Stimulated activated CD8-positive, alpha-beta memory T cell treated with anti-CD3 and anti-CD28 coated beads, Interleukin-7, amount 100 ng/mL, for 48 hours (primary cell): ENCODE results near the gene APBB2.
A peak's percentile ranks its signal among the peaks of the same experiment; 100 is the strongest.

Experiments
- DNase-seq, 2 donors: peaks; one replicate each; pipeline ENCODE4 v3.0.0-alpha.2; 2020; ENCODE audit warnings: low read depth in 1 of 2; ENCODE audit errors: extremely low read depth in 1 of 2

Gene APBB2

GRCh38 chr4:41216294-41217019 lies 2.1 kb upstream of the APBB2 start:
- DNase-seq = peak; percentile 29 to 60

GRCh38 chr4:41215969-41216293 lies 1.6 kb upstream of the APBB2 start:
- no peak for DNase-seq

- no peak for DNase-seq
Observed at GRCh38 chr4:41215155-41215554, 813 bp upstream of the APBB2 start.

- DNase-seq = no peak
Observed at GRCh38 chr4:41214825-41215146, 444 bp upstream of the APBB2 start.

GRCh38 chr4:41213625-41214135 lies 662 bp downstream of the APBB2 start:
- no peak for DNase-seq

- no peak for DNase-seq
Observed at GRCh38 chr4:41212616-41213203, 1.6 kb downstream of the APBB2 start.

GRCh38 chr4:41211951-41212615 lies 2.3 kb downstream of the APBB2 start:
- DNase-seq = no peak

- DNase-seq = no peak
Observed at GRCh38 chr4:41209901-41210300, 4.4 kb downstream of the APBB2 start.

- DNase-seq = no peak
Observed at GRCh38 chr4:41209187-41209586, 5.2 kb downstream of the APBB2 start.

GRCh38 chr4:41207291-41207831 lies 7.0 kb downstream of the APBB2 start:
- no peak for DNase-seq

GRCh38 chr4:41205854-41206460 lies 8.4 kb downstream of the APBB2 start:
- DNase-seq = no peak

GRCh38 chr4:41205130-41205529 lies 9.2 kb downstream of the APBB2 start:
- DNase-seq = no peak

GRCh38 chr4:41204400-41204978 lies 9.9 kb downstream of the APBB2 start:
- no peak for DNase-seq

- no peak for DNase-seq
Observed at GRCh38 chr4:41203841-41204240, 10.5 kb downstream of the APBB2 start.

- DNase-seq = no peak
Observed at GRCh38 chr4:41202820-41203568, 11.3 kb downstream of the APBB2 start.

GRCh38 chr4:41202356-41202755 lies 12.0 kb downstream of the APBB2 start:
- DNase-seq = no peak

- no peak for DNase-seq
Observed at GRCh38 chr4:41200486-41201017, 13.8 kb downstream of the APBB2 start.

- DNase-seq = no peak
Observed at GRCh38 chr4:41199788-41200187, 14.6 kb downstream of the APBB2 start.

- no peak for DNase-seq
Observed at GRCh38 chr4:41197996-41198395, 16.3 kb downstream of the APBB2 start.

GRCh38 chr4:41197495-41197894 lies 16.8 kb downstream of the APBB2 start:
- no peak for DNase-seq
